B cell (primary cell): ENCODE measurements around the gene EFCAB12. TPM values are rescaled to one million over a fixed set of nuclear protein-coding genes. Genes with fewer than 3 reads are reported as not detected.

Experiments
- ATAC-seq: fragments of 200-7000 bp; cut with Tn5 transposase; one replicate; pipeline ENCODE4 v1.10.0; 2021; ENCODE audit warnings: low read depth, mild to moderate bottlenecking, moderate number of reproducible peaks, moderate library complexity
- CTCF ChIA-PET: fragments of 350-600 bp; sonication (Branson Sonifier 250); formaldehyde crosslinking; loops from one replicate; lab custom pipeline; 2021; ENCODE audit warnings: antibody characterized with exemption, inconsistent platforms; lab: Charles Lee
- POLR2A ChIA-PET: fragments of 350-600 bp; sonication (Branson Sonifier 250); formaldehyde crosslinking; loops from one replicate; lab custom pipeline; 2021; ENCODE audit warnings: antibody characterized with exemption; lab: Charles Lee
- DNase-seq: peaks from one replicate; pipeline ENCODE4 v3.0.0; 2013
- H2AFZ ChIP-seq: 2 replicates; pipeline ENCODE4 v1.6.1; 2012; ENCODE audit warnings: mild to moderate bottlenecking, low read depth, low read length; ENCODE audit not compliant: insufficient read depth, poor library complexity, severe bottlenecking
- H3K27ac ChIP-seq, 2 donors: 1 replicate in 1 of 2; 2 replicates in 1 of 2; pipeline ENCODE4 v1.5.1; 2012 to 2013; ENCODE audit warnings: low read length in 2 of 2, mild to moderate bottlenecking in 2 of 2, moderate library complexity in 1 of 2
- H3K27me3 ChIP-seq, 4 experiments: fragments of 200-600 bp in 1 of 4; sonication (generic) in 1 of 4; replicated peaks in 1 of 4; 1 replicate in 2 of 4; 2 replicates in 2 of 4; pipeline versions ENCODE4 v1.6.1 to v1.7.0; 2013 to 2016; ENCODE audit warnings: low read length in 3 of 4, mild to moderate bottlenecking in 2 of 4, mixed read lengths in 1 of 4, moderate library complexity in 1 of 4; ENCODE audit not compliant: insufficient read depth in 4 of 4, control insufficient read depth in 3 of 4; ENCODE audit errors: control extremely low read depth in 1 of 4
- H3K36me3 ChIP-seq, 2 experiments: replicated peaks in 1 of 2; 1 replicate in 1 of 2; 2 replicates in 1 of 2; pipeline versions ENCODE4 v1.6.1 to v1.7.1; 2013; ENCODE audit warnings: low read length in 1 of 2; ENCODE audit not compliant: insufficient read depth in 2 of 2, control insufficient read depth in 1 of 2; ENCODE audit errors: control extremely low read depth in 1 of 2, extremely low read depth in 1 of 2
- H3K4me1 ChIP-seq, 2 donors: fragments of 200-600 bp in 1 of 2; sonication (generic) in 1 of 2; 1 replicate in 1 of 2; 2 replicates in 1 of 2; pipeline versions ENCODE4 v1.5.1 to v1.6.1; 2013 to 2017; ENCODE audit warnings: low read length in 2 of 2; ENCODE audit not compliant: control insufficient read depth in 2 of 2, insufficient read depth in 2 of 2
- H3K4me2 ChIP-seq: replicated peaks from 2 replicates; pipeline ENCODE3; 2012; ENCODE audit warnings: mild to moderate bottlenecking, low read depth, low read length; ENCODE audit not compliant: poor library complexity, severe bottlenecking
- H3K4me3 ChIP-seq, 5 experiments: fragments of 200-600 bp in 1 of 5; sonication (generic) in 1 of 5; 1 replicate in 3 of 5; 2 replicates in 2 of 5; pipeline versions ENCODE4 v1.5.1 to v1.7.0; 2011 to 2016; ENCODE audit warnings: low read length in 4 of 5, mild to moderate bottlenecking in 4 of 5, low read depth in 2 of 5, control low read depth in 1 of 5, moderate library complexity in 1 of 5; ENCODE audit not compliant: insufficient read depth in 1 of 5; ENCODE audit errors: control extremely low read depth in 1 of 5, extremely low read depth in 1 of 5
- H3K79me2 ChIP-seq: fragments of 200-600 bp; sonication (generic); one replicate; pipeline ENCODE4 v1.6.0; 2016; ENCODE audit warnings: low read length; ENCODE audit not compliant: control insufficient read depth, insufficient read depth
- H3K9ac ChIP-seq: fragments of 200-600 bp; sonication (generic); 2 replicates; pipeline ENCODE4 v1.6.1; 2017; ENCODE audit warnings: mild to moderate bottlenecking, low read length, moderate library complexity
- H3K9me3 ChIP-seq, 3 donors: one replicate each; pipeline versions ENCODE4 v1.6.1 to v1.7.1; 2013; ENCODE audit warnings: low read length in 2 of 3; ENCODE audit not compliant: control insufficient read depth in 2 of 3, insufficient read depth in 1 of 3; ENCODE audit errors: control extremely low read depth in 1 of 3
- H4K20me1 ChIP-seq: 2 replicates; pipeline ENCODE4 v1.6.0; 2012; ENCODE audit warnings: mild to moderate bottlenecking, low read length; ENCODE audit not compliant: insufficient read depth, control insufficient read depth, poor library complexity, severe bottlenecking
- H3K27ac Mint-ChIP-seq: one replicate; pipeline ENCODE4 v1.8.0; 2021; ENCODE audit warnings: mixed read lengths
- H3K27me3 Mint-ChIP-seq: one replicate; pipeline ENCODE4 v1.8.0; 2021; ENCODE audit warnings: mixed read lengths
- H3K4me1 Mint-ChIP-seq: one replicate; pipeline ENCODE4 v1.8.0; 2021; ENCODE audit warnings: mixed read lengths
- H3K4me3 Mint-ChIP-seq: one replicate; pipeline ENCODE4 v1.8.0; 2021; ENCODE audit warnings: mixed read lengths
- H3K9me3 Mint-ChIP-seq: one replicate; pipeline ENCODE4 v1.8.0; 2022; ENCODE audit warnings: mixed read lengths; ENCODE audit not compliant: insufficient read depth
- EZH2 ChIP-seq: IDR thresholded peaks from 2 replicates; pipeline ENCODE4 v1.6.1; 2012; ENCODE audit warnings: borderline replicate concordance, low read depth, mild to moderate bottlenecking, moderate library complexity, low read length; ENCODE audit not compliant: insufficient read depth, poor library complexity, severe bottlenecking
- WGBS: methylation state at CpG from one replicate; pipeline ENCODE4 v1.1.5; 2013; ENCODE audit warnings: missing lambda C conversion rate; ENCODE audit not compliant: insufficient coverage; 5-methylcytosine and 5-hydroxymethylcytosine counted together
- intact Hi-C: fragments of 100-400 bp; cut with micrococcal nuclease; formaldehyde crosslinking; loops from one replicate; pipeline ENCODE4 v1.10.0; 2022
- polyA plus RNA-seq: library from polyadenylated mRNA; depleted of rRNA; stranded (reverse); fragments of >200 nt; gene quantifications from 2 replicates; pipeline ENCODE4 v1.2.3, GENCODE V29; 2012
- total RNA-seq, 2 donors: library from RNA; stranded (reverse); fragments of 120-200 nt in 1 of 2; gene quantifications; 1 replicate in 1 of 2; 2 replicates in 1 of 2; pipeline versions ENCODE4 v1.2.3 to v1.2.4, GENCODE V29; 2013 to 2022
- TF ChIP-seq, protein P1 (sequence below): fragments of 200-600 bp; IDR thresholded peaks from one replicate; pipeline ENCODE4 v1.8.0; 2022; ENCODE audit warnings: antibody characterized with exemption, mild to moderate bottlenecking

The EFCAB12 gene
- total and polyA plus RNA-seq, 2 donors (not counting 1 experiment from before 2014, with no cell fraction given), result 3.5 to 6.5 TPM

DNA sequence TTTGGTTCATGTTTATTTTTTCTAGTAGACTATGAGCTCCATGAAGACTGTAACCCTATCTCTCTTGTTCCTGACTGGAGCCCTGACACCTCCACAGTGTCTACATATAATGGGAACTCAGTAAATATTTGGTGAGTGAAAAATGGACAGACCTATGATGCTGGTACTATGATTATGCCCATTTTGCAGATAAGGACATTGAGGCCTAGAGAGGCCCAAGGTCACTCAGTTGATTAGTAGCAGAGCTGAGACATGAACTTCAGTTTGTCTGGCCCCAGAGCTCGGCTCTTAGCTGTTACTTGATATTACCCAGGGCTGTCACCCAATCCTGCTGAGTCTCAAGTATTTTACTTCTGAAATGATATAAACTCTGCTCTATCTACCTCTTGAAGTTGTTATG is 5.5 kb downstream of the EFCAB12 start:
- Histone ChIP-seq H3K4me2 (no peak overlapping the region), H3K27ac (no peak overlapping the region), H3K4me3 (no peak overlapping the region), H4K20me1 (no peaks in the 10 kb centered on the region), H3K79me2 (peaks cover 11% of the 10 kb centered on the region), H2AFZ (no peak overlapping the region), H3K9ac (no peak overlapping the region), H3K36me3 (no peaks in the 10 kb centered on the region), H3K4me1 (peaks cover 19 to 26% of the 10 kb centered on the region in 2 donors), H3K9me3 (peaks cover 0 to 21% (median 14%) of the 10 kb centered on the region in 3 donors), H3K27me3 (no peaks in the 10 kb centered on the region)
- intact Hi-C loops, result no loop called here
- DNase-seq (no peak), ATAC-seq (no peak)
- POLR2A ChIA-PET, result no interaction called here
- CTCF ChIA-PET, result interaction anchor here (1.2 to 1.7 kb wide), 2 partner anchors 16 to 40 kb away, joined by 3 to 4 read pairs; no protein-coding TSS in a partner anchor
- no CpG with 5 or more reads among the region's 1 CpG for WGBS
- Mint-ChIP-seq H3K4me1 (peaks cover 34% of the 10 kb centered on the region), H3K4me3 (no peak overlapping the region), H3K27me3 (no peaks in the 10 kb centered on the region), H3K9me3 (peaks cover 11% of the 10 kb centered on the region), H3K27ac (no peak overlapping the region)
- TF ChIP-seq EZH2, result no peak
- TF ChIP-seq, protein P1, sequence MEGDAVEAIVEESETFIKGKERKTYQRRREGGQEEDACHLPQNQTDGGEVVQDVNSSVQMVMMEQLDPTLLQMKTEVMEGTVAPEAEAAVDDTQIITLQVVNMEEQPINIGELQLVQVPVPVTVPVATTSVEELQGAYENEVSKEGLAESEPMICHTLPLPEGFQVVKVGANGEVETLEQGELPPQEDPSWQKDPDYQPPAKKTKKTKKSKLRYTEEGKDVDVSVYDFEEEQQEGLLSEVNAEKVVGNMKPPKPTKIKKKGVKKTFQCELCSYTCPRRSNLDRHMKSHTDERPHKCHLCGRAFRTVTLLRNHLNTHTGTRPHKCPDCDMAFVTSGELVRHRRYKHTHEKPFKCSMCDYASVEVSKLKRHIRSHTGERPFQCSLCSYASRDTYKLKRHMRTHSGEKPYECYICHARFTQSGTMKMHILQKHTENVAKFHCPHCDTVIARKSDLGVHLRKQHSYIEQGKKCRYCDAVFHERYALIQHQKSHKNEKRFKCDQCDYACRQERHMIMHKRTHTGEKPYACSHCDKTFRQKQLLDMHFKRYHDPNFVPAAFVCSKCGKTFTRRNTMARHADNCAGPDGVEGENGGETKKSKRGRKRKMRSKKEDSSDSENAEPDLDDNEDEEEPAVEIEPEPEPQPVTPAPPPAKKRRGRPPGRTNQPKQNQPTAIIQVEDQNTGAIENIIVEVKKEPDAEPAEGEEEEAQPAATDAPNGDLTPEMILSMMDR, result no peak

DNA sequence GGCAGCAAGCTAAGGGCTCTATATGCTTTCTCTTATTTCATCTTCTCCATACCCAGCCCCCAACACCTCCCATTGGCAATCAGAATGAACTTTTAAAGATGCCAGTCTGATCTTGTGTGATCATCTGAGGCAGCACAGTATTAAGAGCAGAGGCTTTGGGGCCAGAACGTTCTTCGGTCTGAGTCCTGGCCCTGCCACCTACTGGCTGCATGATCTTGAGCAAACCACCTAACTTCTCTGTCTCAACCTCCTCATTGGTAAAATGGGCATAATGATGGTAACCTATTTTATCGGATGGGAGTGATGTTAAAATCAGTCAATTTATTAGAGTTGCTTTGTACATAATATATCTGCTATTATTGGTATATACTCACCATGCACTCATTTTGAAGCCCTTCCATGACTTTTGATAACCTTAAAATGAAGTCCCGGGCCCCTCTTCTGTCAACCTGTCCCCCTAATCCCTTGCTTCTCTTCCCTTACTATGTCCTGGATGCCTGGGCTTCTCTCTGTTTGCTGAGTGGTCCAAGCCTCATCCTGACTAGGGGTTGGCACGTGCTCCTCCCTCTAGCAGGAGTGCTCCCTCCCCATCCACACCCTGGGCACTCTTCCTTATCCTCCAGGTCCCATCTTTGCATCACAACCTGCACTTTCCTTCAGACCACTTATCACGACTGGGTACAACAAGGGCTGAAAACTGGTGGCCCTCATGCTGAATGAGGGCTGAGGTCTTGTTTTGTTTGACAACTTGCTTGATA is 6.3 kb downstream of the EFCAB12 start:
- ATAC-seq, result no peak
- no peak overlapping the region for H3K4me2 ChIP-seq
- no peak overlapping the region for H3K27ac Mint-ChIP-seq
- H4K20me1 ChIP-seq, result no peaks in the 10 kb centered on the region
- no peaks in the 10 kb centered on the region for H3K27me3 ChIP-seq
- H3K4me3 Mint-ChIP-seq, result no peak overlapping the region
- no peaks in the 10 kb centered on the region for H3K27me3 Mint-ChIP-seq
- CTCF ChIA-PET, result interaction anchor here (1.7 kb wide), 1 partner anchor 39 kb away, joined by 4 read pairs; no protein-coding TSS in a partner anchor
- peaks cover 26% of the 10 kb centered on the region for H3K4me1 Mint-ChIP-seq
- H3K9ac ChIP-seq, result no peak overlapping the region
- DNase-seq, result no peak
- POLR2A ChIA-PET, result no interaction called here
- H2AFZ ChIP-seq, result no peak overlapping the region
- peaks cover 11% of the 10 kb centered on the region for H3K9me3 Mint-ChIP-seq
- H3K9me3 ChIP-seq, result peaks cover 0 to 21% (median 14%) of the 10 kb centered on the region in 3 donors
- 91% methylated on average over 2 of the region's 6 CpGs for WGBS
- intact Hi-C loops, result no loop called here
- TF ChIP-seq, protein P1, result no peak
- TF ChIP-seq EZH2, result no peak
- peaks cover 12 to 18% of the 10 kb centered on the region in 2 donors for H3K4me1 ChIP-seq
- H3K4me3 ChIP-seq, result no peak overlapping the region
- no peak overlapping the region for H3K27ac ChIP-seq
- H3K36me3 ChIP-seq, result no peaks in the 10 kb centered on the region
- peaks cover 4% of the 10 kb centered on the region for H3K79me2 ChIP-seq
